DND-41 (cell line): ENCODE results near the gene IKZF2.

ENCODE experiments used
- CTCF ChIP-seq: IDR thresholded peaks from 2 replicates; pipeline ENCODE4 v1.5.1; 2012; ENCODE audit warnings: borderline replicate concordance, low read length, moderate library complexity, mild to moderate bottlenecking; ENCODE audit not compliant: poor library complexity, severe bottlenecking; ENCODE audit errors: extremely low read depth
- EZH2 ChIP-seq: IDR thresholded peaks from 3 replicates; pipeline ENCODE4 v1.6.1; 2012; ENCODE audit warnings: borderline replicate concordance, low read depth, mild to moderate bottlenecking, moderate library complexity, low read length, inconsistent platforms; ENCODE audit not compliant: severe bottlenecking

GRCh38 chr2:213162516-213163118 lies 11.2 kb upstream of the IKZF2 start:
- TF ChIP-seq EZH2 = no peak
- no peak for TF ChIP-seq CTCF
